ENCODE data around the gene CLTCL1.

GRCh38 chr22:19275919-19276600 is 15.5 kb downstream of the CLTCL1 start:
- TF ChIP-seq CTCF (IDR thresholded peaks at IDR 0.05) (no peak), POLR2A (IDR thresholded peaks at IDR 0.05) (no peak)

Measured in testis (tissue), 2 donors.